ENCODE measurements around the gene NEDD4L. TPM values are rescaled to one million over a fixed set of nuclear protein-coding genes. Genes with fewer than 3 reads are reported as not detected.
"Not testable (repeated sequence)": the region's sequence is repeated elsewhere in the genome, so short reads cannot be mapped to it uniquely, and the experiment has no call there.

Gene NEDD4L
- 11.0 and 31.5 TPM in 2 replicates for total RNA-seq

GRCh38 chr18:58043491-58044369 is at the start of gene NEDD4L:
NEDD4L (plus strand) TSS chr18:58044226; CDS start chr18:58044661, 435 bp downstream.
- DNase-seq (ENCODE audit: low read depth): peak; percentile 83
- H3K4me3 ChIP-seq (ENCODE audit: low read depth, low read length): peak within 1 kb of the TSS; percentile 71
- TF ChIP-seq CTCF (IDR thresholded peaks at IDR 0.05; ENCODE audit: insufficient read depth, low read depth, low read length): peak; percentile 77

GRCh38 chr18:57995331-57995730 is 48.7 kb upstream of the NEDD4L start:
- no peak for TF ChIP-seq CTCF (IDR thresholded peaks at IDR 0.05; ENCODE audit: insufficient read depth, low read depth, low read length)
- no peak overlapping the region for H3K4me3 ChIP-seq (ENCODE audit: low read depth, low read length)
- DNase-seq (ENCODE audit: low read depth): no peak

GRCh38 chr18:57996894-57997293 is 47.1 kb upstream of the NEDD4L start:
- not testable (repeated sequence) for DNase-seq (ENCODE audit: low read depth); H3K4me3 ChIP-seq (ENCODE audit: low read depth, low read length)

- no peak for DNase-seq (ENCODE audit: low read depth)
- TF ChIP-seq CTCF (IDR thresholded peaks at IDR 0.05; ENCODE audit: insufficient read depth, low read depth, low read length): no peak
- H3K4me3 ChIP-seq (ENCODE audit: low read depth, low read length): no peak overlapping the region
These were observed 46.2 kb upstream of the NEDD4L start for GRCh38 chr18:57997820-57998219.

GRCh38 chr18:57998461-57998860 is 45.6 kb upstream of the NEDD4L start:
- no peak for TF ChIP-seq CTCF (IDR thresholded peaks at IDR 0.05; ENCODE audit: insufficient read depth, low read depth, low read length)
- H3K4me3 ChIP-seq (ENCODE audit: low read depth, low read length): no peak overlapping the region
- no peak for DNase-seq (ENCODE audit: low read depth)

- no peak overlapping the region for H3K4me3 ChIP-seq (ENCODE audit: low read depth, low read length)
- TF ChIP-seq CTCF (IDR thresholded peaks at IDR 0.05; ENCODE audit: insufficient read depth, low read depth, low read length): no peak
- DNase-seq (ENCODE audit: low read depth): peak; percentile 63
These were observed 39.7 kb upstream of the NEDD4L start for GRCh38 chr18:58004317-58004716.

GRCh38 chr18:58005011-58005410 is 39.0 kb upstream of the NEDD4L start:
- DNase-seq (ENCODE audit: low read depth): peak; percentile 28
- TF ChIP-seq CTCF (IDR thresholded peaks at IDR 0.05; ENCODE audit: insufficient read depth, low read depth, low read length): no peak
- H3K4me3 ChIP-seq (ENCODE audit: low read depth, low read length): no peak overlapping the region

All from fibroblast of villous mesenchyme (primary cell).